ENCODE results near the gene CCDC51.

GRCh38 chr3:48414376-48415250 lies 25.3 kb downstream of the CCDC51 start:
- TF ChIP-seq TEAD4 (IDR thresholded peaks at IDR 0.05; ENCODE audit: borderline replicate concordance, insufficient read depth): no peak
- no peak for TF ChIP-seq RAD21 (IDR thresholded peaks at IDR 0.05; ENCODE audit: low read length)
- TF ChIP-seq, protein P1, sequence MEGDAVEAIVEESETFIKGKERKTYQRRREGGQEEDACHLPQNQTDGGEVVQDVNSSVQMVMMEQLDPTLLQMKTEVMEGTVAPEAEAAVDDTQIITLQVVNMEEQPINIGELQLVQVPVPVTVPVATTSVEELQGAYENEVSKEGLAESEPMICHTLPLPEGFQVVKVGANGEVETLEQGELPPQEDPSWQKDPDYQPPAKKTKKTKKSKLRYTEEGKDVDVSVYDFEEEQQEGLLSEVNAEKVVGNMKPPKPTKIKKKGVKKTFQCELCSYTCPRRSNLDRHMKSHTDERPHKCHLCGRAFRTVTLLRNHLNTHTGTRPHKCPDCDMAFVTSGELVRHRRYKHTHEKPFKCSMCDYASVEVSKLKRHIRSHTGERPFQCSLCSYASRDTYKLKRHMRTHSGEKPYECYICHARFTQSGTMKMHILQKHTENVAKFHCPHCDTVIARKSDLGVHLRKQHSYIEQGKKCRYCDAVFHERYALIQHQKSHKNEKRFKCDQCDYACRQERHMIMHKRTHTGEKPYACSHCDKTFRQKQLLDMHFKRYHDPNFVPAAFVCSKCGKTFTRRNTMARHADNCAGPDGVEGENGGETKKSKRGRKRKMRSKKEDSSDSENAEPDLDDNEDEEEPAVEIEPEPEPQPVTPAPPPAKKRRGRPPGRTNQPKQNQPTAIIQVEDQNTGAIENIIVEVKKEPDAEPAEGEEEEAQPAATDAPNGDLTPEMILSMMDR (IDR thresholded peaks at IDR 0.05): no peak
- no peak for TF ChIP-seq TAF1 (IDR thresholded peaks at IDR 0.05; ENCODE audit: borderline replicate concordance, low read depth, low read length)
- TF ChIP-seq, protein P2, sequence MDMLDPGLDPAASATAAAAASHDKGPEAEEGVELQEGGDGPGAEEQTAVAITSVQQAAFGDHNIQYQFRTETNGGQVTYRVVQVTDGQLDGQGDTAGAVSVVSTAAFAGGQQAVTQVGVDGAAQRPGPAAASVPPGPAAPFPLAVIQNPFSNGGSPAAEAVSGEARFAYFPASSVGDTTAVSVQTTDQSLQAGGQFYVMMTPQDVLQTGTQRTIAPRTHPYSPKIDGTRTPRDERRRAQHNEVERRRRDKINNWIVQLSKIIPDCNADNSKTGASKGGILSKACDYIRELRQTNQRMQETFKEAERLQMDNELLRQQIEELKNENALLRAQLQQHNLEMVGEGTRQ (IDR thresholded peaks at IDR 0.05; ENCODE audit: borderline replicate concordance, low read depth, low read length): no peak
- no peak for TF ChIP-seq TCF12 (IDR thresholded peaks at IDR 0.05)
- TF ChIP-seq REST (IDR thresholded peaks at IDR 0.05; ENCODE audit: low read depth, low read length): no peak
- TF ChIP-seq EZH2phosphoT487 (IDR thresholded peaks at IDR 0.05; ENCODE audit: borderline replicate concordance, low read depth): no peak
- no peak for TF ChIP-seq MAX (IDR thresholded peaks at IDR 0.05; ENCODE audit: low read depth)
- no peak for TF ChIP-seq EP300 (IDR thresholded peaks at IDR 0.05; ENCODE audit: borderline replicate concordance in 1 of 2, low read depth in 1 of 2, low read length in 1 of 2)
- no peak for TF ChIP-seq SMC3 (IDR thresholded peaks at IDR 0.05; ENCODE audit: low read depth, low read length)
- no peak for TF ChIP-seq POLR2AphosphoS5 (IDR thresholded peaks at IDR 0.05; ENCODE audit: low read depth, low read length)
- TF ChIP-seq PBX3 (IDR thresholded peaks at IDR 0.05): no peak
- TF ChIP-seq YY1 (IDR thresholded peaks at IDR 0.05; ENCODE audit: low read depth): no peak
